SK-N-SH (cell line): ENCODE results near the gene CHCHD1. TPM values are rescaled to one million over a fixed set of nuclear protein-coding genes. Genes with fewer than 3 reads are reported as not detected.
A peak's percentile ranks its signal among the peaks of the same experiment; 100 is the strongest.

ENCODE experiments used
- CTCF ChIA-PET: fragments of 300-600, 350-600 bp; formaldehyde crosslinking; extraction: SDS; loops from one replicate; lab custom pipeline; 2021; lab: Yijun Ruan, JAX
- POLR2A ChIA-PET: fragments of 350-600 bp; sonication (Branson Sonifier 250); formaldehyde crosslinking; extraction: SDS; loops from one replicate; lab custom pipeline; 2020; ENCODE audit warnings: antibody characterized with exemption, inconsistent platforms; lab: Yijun Ruan, JAX
- DNase-seq: peaks from one replicate; pipeline ENCODE4 v3.0.0; 2012
- H2AFZ ChIP-seq: fragments of 200-600 bp; sonication (generic); 2 replicates; pipeline ENCODE4 v1.8.1; 2016; ENCODE audit warnings: antibody characterized with exemption, mild to moderate bottlenecking, low read depth
- H3F3A ChIP-seq: fragments of 200-600 bp; sonication (generic); replicated peaks from 2 replicates; pipeline ENCODE3; 2016; ENCODE audit warnings: antibody characterized with exemption, mild to moderate bottlenecking; ENCODE audit not compliant: insufficient read depth
- H3K27ac ChIP-seq, 2 experiments: fragments of 200-500 bp in 1 of 2; fragments of 200-600 bp in 1 of 2; sonication (Bioruptor generic) in 1 of 2; sonication (generic), shearing (Covaris generic) in 1 of 2; 2 replicates each; pipeline versions ENCODE4 v1.5.1 to v1.6.1; 2014 to 2016; ENCODE audit warnings: low read depth in 2 of 2, inconsistent platforms in 1 of 2, low read length in 1 of 2, mild to moderate bottlenecking in 1 of 2, mixed read lengths in 1 of 2
- H3K27me3 ChIP-seq: fragments of 200-600 bp; sonication (generic), shearing (Covaris generic); 2 replicates; pipeline ENCODE4 v1.6.1; 2016; ENCODE audit warnings: mixed run types; ENCODE audit not compliant: insufficient read depth
- H3K36me3 ChIP-seq, 2 experiments: fragments of 200-500 bp in 1 of 2; fragments of 200-600 bp in 1 of 2; sonication (Bioruptor generic) in 1 of 2; sonication (generic) in 1 of 2; replicated peaks in 1 of 2; 2 replicates each; pipeline versions ENCODE3 to v1.5.1; 2014 to 2016; ENCODE audit warnings: low read length in 1 of 2, mild to moderate bottlenecking in 1 of 2; ENCODE audit not compliant: insufficient read depth in 2 of 2, control insufficient read depth in 1 of 2
- H3K4me1 ChIP-seq, 2 experiments: fragments of 200-500 bp in 1 of 2; fragments of 200-600 bp in 1 of 2; sonication (Bioruptor generic) in 1 of 2; sonication (generic), shearing (Covaris generic) in 1 of 2; 2 replicates each; pipeline versions ENCODE4 v1.5.1 to v1.6.1; 2014 to 2016; ENCODE audit warnings: low read depth in 1 of 2, low read length in 1 of 2, mixed run types in 1 of 2; ENCODE audit not compliant: insufficient read depth in 2 of 2, control insufficient read depth in 1 of 2
- H3K4me2 ChIP-seq: fragments of 200-600 bp; sonication (generic), shearing (Covaris generic); 2 replicates; pipeline ENCODE4 v1.6.1; 2017; ENCODE audit warnings: mixed run types
- H3K4me3 ChIP-seq, 2 experiments: fragments of 200-500 bp in 1 of 2; fragments of 200-600 bp in 1 of 2; sonication (Bioruptor generic) in 1 of 2; sonication (generic), shearing (Covaris generic) in 1 of 2; 2 replicates each; pipeline versions ENCODE4 v1.5.1 to v1.8.1; 2014 to 2016; ENCODE audit warnings: low read depth in 2 of 2, inconsistent platforms in 1 of 2, low read length in 1 of 2, mild to moderate bottlenecking in 1 of 2, mixed read lengths in 1 of 2, moderate library complexity in 1 of 2
- H3K79me2 ChIP-seq: fragments of 200-600 bp; sonication (generic); 2 replicates; pipeline ENCODE4 v1.8.1; 2017; ENCODE audit warnings: mild to moderate bottlenecking; ENCODE audit not compliant: insufficient read depth
- H3K9ac ChIP-seq: fragments of 200-600 bp; sonication (generic); 2 replicates; pipeline ENCODE4 v1.6.1; 2017; ENCODE audit warnings: mixed run types
- H3K9me2 ChIP-seq: fragments of 200-600 bp; sonication (generic); 2 replicates; pipeline ENCODE4 v1.6.1; 2017; ENCODE audit warnings: mixed run types
- H3K9me3 ChIP-seq: fragments of 200-600 bp; sonication (generic); 2 replicates; pipeline ENCODE4 v1.6.1; 2017; ENCODE audit warnings: mixed run types, mild to moderate bottlenecking, moderate library complexity
- H4K20me1 ChIP-seq: fragments of 200-600 bp; sonication (generic); 2 replicates; pipeline ENCODE4 v1.6.1; 2017; ENCODE audit warnings: mild to moderate bottlenecking, mixed run types; ENCODE audit not compliant: insufficient read depth
- CHD2 ChIP-seq: fragments of 150-350 bp; IDR thresholded peaks from 2 replicates; pipeline ENCODE4 v1.6.1; 2018; ENCODE audit warnings: low read length; ENCODE audit not compliant: partially characterized antibody
- EP300 ChIP-seq, 2 experiments: IDR thresholded peaks; 2 replicates each; pipeline versions ENCODE4 v1.4.0 to v1.6.1; 2012; ENCODE audit warnings: borderline replicate concordance in 1 of 2, low read depth in 1 of 2, low read length in 1 of 2
- EZH2phosphoT487 ChIP-seq: fragments of 200-600 bp; sonication (generic); IDR thresholded peaks from 2 replicates; pipeline ENCODE4 v1.6.1; 2017; ENCODE audit warnings: low read depth, mixed run types, mild to moderate bottlenecking, antibody characterized with exemption, moderate library complexity, borderline replicate concordance
- FOSL2 ChIP-seq: IDR thresholded peaks from 2 replicates; pipeline ENCODE4 v1.4.0; 2012; ENCODE audit warnings: low read depth, mild to moderate bottlenecking, moderate library complexity, borderline replicate concordance
- FOXJ3 ChIP-seq: sonication (generic); formaldehyde crosslinking; IDR thresholded peaks from 2 replicates; pipeline ENCODE4 v1.5.1; 2020; ENCODE audit warnings: mild to moderate bottlenecking, missing genetic modification reagents
- FOXM1 ChIP-seq: IDR thresholded peaks from 2 replicates; pipeline ENCODE4 v1.4.0; 2012; ENCODE audit warnings: low read depth, mild to moderate bottlenecking
- GABPA ChIP-seq: IDR thresholded peaks from 2 replicates; pipeline ENCODE4 v1.4.0; 2012; ENCODE audit warnings: low read depth, mild to moderate bottlenecking
- JUND ChIP-seq: IDR thresholded peaks from 2 replicates; pipeline ENCODE4 v1.4.0; 2012
- MAX ChIP-seq: IDR thresholded peaks from 2 replicates; pipeline ENCODE4 v1.4.0; 2012; ENCODE audit warnings: low read depth
- MEF2A ChIP-seq: IDR thresholded peaks from 2 replicates; pipeline ENCODE4 v1.4.0; 2012; ENCODE audit warnings: low read depth, borderline replicate concordance
- MXI1 ChIP-seq: IDR thresholded peaks from 2 replicates; pipeline ENCODE4 v1.6.1; 2012; ENCODE audit warnings: mild to moderate bottlenecking, low read depth, low read length, improper control_type of control experiment
- NFIC ChIP-seq: IDR thresholded peaks from 2 replicates; pipeline ENCODE4 v1.4.0; 2012; ENCODE audit warnings: borderline replicate concordance
- NRF1 ChIP-seq: IDR thresholded peaks from 2 replicates; pipeline ENCODE4 v1.6.1; 2012; ENCODE audit warnings: low read depth, mild to moderate bottlenecking, low read length
- POLR2AphosphoS5 ChIP-seq: IDR thresholded peaks from 2 replicates; pipeline ENCODE4 v1.6.1; 2012; ENCODE audit warnings: low read depth, low read length
- RAD21 ChIP-seq: IDR thresholded peaks from 2 replicates; pipeline ENCODE4 v1.6.1; 2012; ENCODE audit warnings: mild to moderate bottlenecking, low read length
- RCOR1 ChIP-seq: fragments of 150-350 bp; IDR thresholded peaks from 2 replicates; pipeline ENCODE4 v1.6.1; 2017; ENCODE audit warnings: antibody characterized with exemption, low read length
- SIN3A ChIP-seq: IDR thresholded peaks from 2 replicates; pipeline ENCODE4 v1.6.1; 2012; ENCODE audit warnings: low read depth, mild to moderate bottlenecking, low read length, moderate library complexity, borderline replicate concordance
- SMC3 ChIP-seq: IDR thresholded peaks from 2 replicates; pipeline ENCODE4 v1.6.1; 2012; ENCODE audit warnings: low read depth, low read length, improper control_type of control experiment
- TAF1 ChIP-seq: IDR thresholded peaks from 2 replicates; pipeline ENCODE4 v1.6.1; 2012; ENCODE audit warnings: low read depth, mild to moderate bottlenecking, low read length, moderate library complexity, borderline replicate concordance
- TCF12 ChIP-seq: IDR thresholded peaks from 2 replicates; pipeline ENCODE4 v1.4.0; 2012
- YY1 ChIP-seq: IDR thresholded peaks from 2 replicates; pipeline ENCODE4 v1.4.0; 2012; ENCODE audit warnings: low read depth, mild to moderate bottlenecking
- ZBTB33 ChIP-seq: IDR thresholded peaks from 2 replicates; pipeline ENCODE4 v1.4.0; 2012; ENCODE audit warnings: low read depth, borderline replicate concordance
- WGBS: methylation state at CpG from one replicate; pipeline ENCODE4 v1.1.6; 2017; ENCODE audit warnings: low lambda C conversion rate; 5-methylcytosine and 5-hydroxymethylcytosine counted together
- polyA plus RNA-seq, 3 experiments: library from polyadenylated mRNA; depleted of rRNA; stranded (reverse); fragments of >200 nt; gene quantifications; 2 replicates each; pipeline ENCODE4 v1.2.3, GENCODE V29; 2012
- TF ChIP-seq, protein P1 (sequence below): fragments of 200-600 bp; sonication (generic); IDR thresholded peaks from 2 replicates; pipeline ENCODE4 v1.6.1; 2017; ENCODE audit warnings: antibody characterized with exemption, mild to moderate bottlenecking, moderate library complexity
- TF ChIP-seq, protein P2 (sequence below): fragments of 150-350 bp; IDR thresholded peaks from 2 replicates; pipeline ENCODE4 v1.6.1; 2017; ENCODE audit warnings: antibody characterized with exemption, low read length, low read depth, borderline replicate concordance
- TF ChIP-seq, protein P3 (sequence below): IDR thresholded peaks from 2 replicates; pipeline ENCODE4; 2012
- TF ChIP-seq, protein P4 (sequence below): IDR thresholded peaks from 2 replicates; pipeline ENCODE4 v1.4.0; 2012; ENCODE audit warnings: low read depth, borderline replicate concordance

Gene CHCHD1
- polyA plus RNA-seq, 1 of the 3 experiments (the other 2 are of a cell fraction): 60.9 TPM

GRCh38 chr10:73785211-73785720 lies 3.4 kb downstream of the CHCHD1 start, which contains the start of gene ZSWIM8:
Gene ZSWIM8 (plus strand): TSS chr10:73785606. CDS start chr10:73785879, 273 bp downstream.
- Histone ChIP-seq H3K79me2 (peaks cover 84% of the 10 kb centered on the region), H3K27me3 (no peaks in the 10 kb centered on the region), H3K9ac (peak within 1 kb of the TSS; percentile 86), H3K9me3 (no peaks in the 10 kb centered on the region), H3K4me2 (peak within 1 kb of the TSS; percentile 97), H3K4me1 (peaks cover 0 to 22% of the 10 kb centered on the region in 2 experiments; a peak in 3 of 4 replicates), H3F3A (peaks cover 9% of the 10 kb centered on the region), H3K4me3 (peak within 1 kb of the TSS; percentile 93 to 98), H3K36me3 (peaks cover 3 to 18% of the 10 kb centered on the region in 2 experiments), H4K20me1 (peaks cover 26% of the 10 kb centered on the region), H3K27ac (peak within 1 kb of the TSS; percentile 83 to 95), H3K9me2 (no peaks in the 10 kb centered on the region), H2AFZ (peak within 1 kb of the TSS; percentile 58)
- ChIA-PET POLR2A (interaction anchor here (2.8 to 4.0 kb wide), 2 partner anchors 13 to 14 kb away, joined by 13 to 22 read pairs; a partner anchor contains a TSS), CTCF (interaction anchor here (1.1 to 2.1 kb wide), 4 partner anchors 13 to 41 kb away, joined by 3 to 8 read pairs (median 6); a partner anchor contains a TSS)
- peak; percentile 95 for DNase-seq
- WGBS: under 1% methylated on average over 21 of the region's 36 CpGs
- TF ChIP-seq RAD21 (no peak), NFIC (no peak), MAX (peak; percentile 78; the same call in 1 of the 2 replicates), MXI1 (peak; percentile 85), FOXM1 (no peak), EZH2phosphoT487 (no peak), ZBTB33 (0 out of 2 replicates have a peak, but pooled peaks have one; percentile 35), TCF12 (no peak), SMC3 (no peak), JUND (no peak), FOSL2 (no peak), TAF1 (peak; percentile 52; the same call in 1 of the 2 replicates), MEF2A (no peak), EP300 (IDR thresholded peaks at IDR 0.05; ENCODE audit: borderline replicate concordance in 1 of 2, low read depth in 1 of 2, low read length in 1 of 2) (no peak), FOXJ3 (CRISPR knock-in tag) (peak; percentile 48; the same call in 1 of the 2 replicates), POLR2AphosphoS5 (peak; percentile 48), CHD2 (peak; percentile 65), GABPA (peak; percentile 90), NRF1 (no peak), RCOR1 (no peak), YY1 (peak; percentile 84; the same call in 1 of the 2 replicates), SIN3A (peak; percentile 89)
- TF ChIP-seq, protein P1, sequence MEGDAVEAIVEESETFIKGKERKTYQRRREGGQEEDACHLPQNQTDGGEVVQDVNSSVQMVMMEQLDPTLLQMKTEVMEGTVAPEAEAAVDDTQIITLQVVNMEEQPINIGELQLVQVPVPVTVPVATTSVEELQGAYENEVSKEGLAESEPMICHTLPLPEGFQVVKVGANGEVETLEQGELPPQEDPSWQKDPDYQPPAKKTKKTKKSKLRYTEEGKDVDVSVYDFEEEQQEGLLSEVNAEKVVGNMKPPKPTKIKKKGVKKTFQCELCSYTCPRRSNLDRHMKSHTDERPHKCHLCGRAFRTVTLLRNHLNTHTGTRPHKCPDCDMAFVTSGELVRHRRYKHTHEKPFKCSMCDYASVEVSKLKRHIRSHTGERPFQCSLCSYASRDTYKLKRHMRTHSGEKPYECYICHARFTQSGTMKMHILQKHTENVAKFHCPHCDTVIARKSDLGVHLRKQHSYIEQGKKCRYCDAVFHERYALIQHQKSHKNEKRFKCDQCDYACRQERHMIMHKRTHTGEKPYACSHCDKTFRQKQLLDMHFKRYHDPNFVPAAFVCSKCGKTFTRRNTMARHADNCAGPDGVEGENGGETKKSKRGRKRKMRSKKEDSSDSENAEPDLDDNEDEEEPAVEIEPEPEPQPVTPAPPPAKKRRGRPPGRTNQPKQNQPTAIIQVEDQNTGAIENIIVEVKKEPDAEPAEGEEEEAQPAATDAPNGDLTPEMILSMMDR: no peak
- TF ChIP-seq, protein P2, sequence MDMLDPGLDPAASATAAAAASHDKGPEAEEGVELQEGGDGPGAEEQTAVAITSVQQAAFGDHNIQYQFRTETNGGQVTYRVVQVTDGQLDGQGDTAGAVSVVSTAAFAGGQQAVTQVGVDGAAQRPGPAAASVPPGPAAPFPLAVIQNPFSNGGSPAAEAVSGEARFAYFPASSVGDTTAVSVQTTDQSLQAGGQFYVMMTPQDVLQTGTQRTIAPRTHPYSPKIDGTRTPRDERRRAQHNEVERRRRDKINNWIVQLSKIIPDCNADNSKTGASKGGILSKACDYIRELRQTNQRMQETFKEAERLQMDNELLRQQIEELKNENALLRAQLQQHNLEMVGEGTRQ: peak; percentile 50; the same call in 1 of the 2 replicates
- TF ChIP-seq, protein P3, sequence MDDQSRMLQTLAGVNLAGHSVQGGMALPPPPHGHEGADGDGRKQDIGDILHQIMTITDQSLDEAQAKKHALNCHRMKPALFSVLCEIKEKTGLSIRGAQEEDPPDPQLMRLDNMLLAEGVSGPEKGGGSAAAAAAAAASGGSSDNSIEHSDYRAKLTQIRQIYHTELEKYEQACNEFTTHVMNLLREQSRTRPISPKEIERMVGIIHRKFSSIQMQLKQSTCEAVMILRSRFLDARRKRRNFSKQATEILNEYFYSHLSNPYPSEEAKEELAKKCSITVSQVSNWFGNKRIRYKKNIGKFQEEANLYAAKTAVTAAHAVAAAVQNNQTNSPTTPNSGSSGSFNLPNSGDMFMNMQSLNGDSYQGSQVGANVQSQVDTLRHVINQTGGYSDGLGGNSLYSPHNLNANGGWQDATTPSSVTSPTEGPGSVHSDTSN: peak; percentile 69
- TF ChIP-seq, protein P4, sequence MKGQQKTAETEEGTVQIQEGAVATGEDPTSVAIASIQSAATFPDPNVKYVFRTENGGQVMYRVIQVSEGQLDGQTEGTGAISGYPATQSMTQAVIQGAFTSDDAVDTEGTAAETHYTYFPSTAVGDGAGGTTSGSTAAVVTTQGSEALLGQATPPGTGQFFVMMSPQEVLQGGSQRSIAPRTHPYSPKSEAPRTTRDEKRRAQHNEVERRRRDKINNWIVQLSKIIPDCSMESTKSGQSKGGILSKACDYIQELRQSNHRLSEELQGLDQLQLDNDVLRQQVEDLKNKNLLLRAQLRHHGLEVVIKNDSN: peak; percentile 88
